Urothelium cell line (cell line): ENCODE results near the gene TPO.
"Not testable (repeated sequence)": the region's sequence is repeated elsewhere in the genome, so short reads cannot be mapped to it uniquely, and the experiment has no call there.

Experiments
- DNase-seq: peaks from one replicate; pipeline ENCODE4 v3.0.0; 2011; ENCODE audit warnings: low spot score, mixed read lengths
- FAIRE-seq: peaks from 2 replicates; lab custom pipeline; 2011; peaks lifted over from hg19 to GRCh38; lab: Jason Lieb, UNC

The TPO gene

GRCh38 chr2:1403565-1403964 is 9.7 kb upstream of the TPO start:
- DNase-seq (no peak), FAIRE-seq (no peak)

GRCh38 chr2:1405124-1405523 is 8.1 kb upstream of the TPO start:
- no peak for FAIRE-seq
- no peak for DNase-seq

GRCh38 chr2:1405967-1406366 is 7.3 kb upstream of the TPO start:
- DNase-seq (no peak), FAIRE-seq (no peak)

GRCh38 chr2:1406434-1406833 is 6.8 kb upstream of the TPO start:
- FAIRE-seq, result no peak
- no peak for DNase-seq

GRCh38 chr2:1407950-1408675 is 5.2 kb upstream of the TPO start:
- DNase-seq (no peak), FAIRE-seq (no peak)

GRCh38 chr2:1414121-1414520 is 858 bp downstream of the TPO start:
- DNase-seq, result no peak

GRCh38 chr2:1414901-1415300 is 1.6 kb downstream of the TPO start:
- DNase-seq, FAIRE-seq: not testable (repeated sequence)

More at GRCh38 chr2:1414121-1414520, 858 bp downstream of the TPO start:
- FAIRE-seq, result no peak

- DNase-seq (no peak), FAIRE-seq (no peak)
Measured at GRCh38 chr2:1415501-1415900, 2.2 kb downstream of the TPO start.

GRCh38 chr2:1418566-1418965 is 5.3 kb downstream of the TPO start:
- DNase-seq, result no peak
- FAIRE-seq, result no peak

- FAIRE-seq, result no peak
- no peak for DNase-seq
Measured at GRCh38 chr2:1420746-1421480, 7.7 kb downstream of the TPO start.

GRCh38 chr2:1421731-1422130 is 8.5 kb downstream of the TPO start:
- DNase-seq (no peak), FAIRE-seq (no peak)

GRCh38 chr2:1422131-1422530 is 8.9 kb downstream of the TPO start:
- no peak for FAIRE-seq
- DNase-seq, result no peak

- DNase-seq (no peak), FAIRE-seq (no peak)
Measured at GRCh38 chr2:1422716-1423285, 9.5 kb downstream of the TPO start.

GRCh38 chr2:1427086-1427485 is 13.8 kb downstream of the TPO start:
- no peak for FAIRE-seq

GRCh38 chr2:1429895-1430294 is 16.6 kb downstream of the TPO start:
- no peak for FAIRE-seq
- no peak for DNase-seq

More at GRCh38 chr2:1427086-1427485, 13.8 kb downstream of the TPO start:
- no peak for DNase-seq

GRCh38 chr2:1430491-1430890 is 17.2 kb downstream of the TPO start:
- no peak for DNase-seq
- no peak for FAIRE-seq

- no peak for FAIRE-seq
Measured at GRCh38 chr2:1431886-1432400, 18.7 kb downstream of the TPO start.

GRCh38 chr2:1432726-1433125 is 19.5 kb downstream of the TPO start:
- no peak for DNase-seq

More at GRCh38 chr2:1431886-1432400, 18.7 kb downstream of the TPO start:
- DNase-seq, result no peak

GRCh38 chr2:1436369-1436768 is 23.1 kb downstream of the TPO start:
- FAIRE-seq, result no peak

More at GRCh38 chr2:1432726-1433125, 19.5 kb downstream of the TPO start:
- no peak for FAIRE-seq

GRCh38 chr2:1437101-1437500 is 23.8 kb downstream of the TPO start:
- no peak for FAIRE-seq
- DNase-seq, result no peak

More at GRCh38 chr2:1436369-1436768, 23.1 kb downstream of the TPO start:
- no peak for DNase-seq

GRCh38 chr2:1437537-1437936 is 24.3 kb downstream of the TPO start:
- no peak for FAIRE-seq
- DNase-seq, result no peak

- no peak for DNase-seq
- no peak for FAIRE-seq
Measured at GRCh38 chr2:1438972-1439371, 25.7 kb downstream of the TPO start.
